HS-5 (cell line): ENCODE data around the gene MEIKIN.

Experiments
- DNase-seq: peaks from one replicate; pipeline ENCODE4 v3.0.0-alpha.2; 2012; ENCODE audit warnings: low read depth

Gene MEIKIN

DNA sequence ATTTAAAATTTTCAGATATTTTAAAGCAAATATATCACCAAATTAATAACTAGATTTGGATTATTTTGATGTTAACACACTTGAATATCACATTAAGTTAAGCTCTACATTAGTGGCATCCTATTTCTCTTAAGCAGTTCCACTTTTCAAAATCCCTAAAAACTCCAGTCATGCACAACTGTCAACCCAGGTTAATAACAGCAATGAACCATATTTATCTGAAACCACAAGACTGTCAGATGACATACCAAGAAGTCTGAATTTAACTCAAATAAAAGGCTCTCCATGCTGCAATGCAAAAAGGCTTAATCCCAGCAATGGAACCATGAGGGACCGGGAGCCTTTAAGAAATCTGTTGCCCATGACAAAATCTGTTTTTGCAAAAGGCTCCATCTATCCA is 176.1 kb downstream of the MEIKIN start:
- no peak for DNase-seq

DNA sequence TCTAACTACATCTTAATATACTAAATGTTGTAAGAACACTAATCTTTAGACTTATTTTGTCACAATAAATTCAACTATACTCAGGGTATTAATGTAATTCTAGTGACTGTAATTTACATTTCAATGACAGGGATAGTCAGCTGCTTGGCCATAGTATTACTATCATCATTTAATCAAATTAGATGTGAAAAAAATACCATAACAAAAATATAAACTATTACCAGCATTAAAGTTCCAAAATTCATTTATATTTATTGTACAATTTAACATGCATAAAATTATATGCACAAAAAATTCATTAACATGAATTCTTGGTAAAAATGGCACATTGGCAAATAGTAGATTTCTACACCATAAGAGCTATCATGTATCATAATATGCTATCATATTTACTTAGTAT is 177.6 kb downstream of the MEIKIN start:
- no peak for DNase-seq

DNA sequence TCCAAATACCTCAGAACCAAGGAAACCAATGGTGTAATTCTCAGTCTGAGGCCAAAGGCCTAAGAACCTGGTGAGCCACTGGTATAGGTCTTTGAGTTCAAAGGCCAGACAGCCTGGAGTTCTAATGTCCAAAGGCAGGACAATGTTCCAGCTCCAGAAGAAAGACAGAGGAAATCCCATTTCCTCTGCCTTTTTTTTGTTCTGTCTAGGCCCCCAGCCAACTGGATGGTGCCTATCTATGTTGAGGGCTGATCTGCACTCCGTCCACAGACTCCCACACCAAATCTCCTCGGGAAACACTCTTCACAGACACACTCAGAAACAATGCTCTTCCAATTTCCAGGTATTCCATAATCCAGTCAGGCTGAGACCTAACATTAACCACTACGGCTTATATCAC is 178.8 kb downstream of the MEIKIN start:
- DNase-seq, result no peak

DNA sequence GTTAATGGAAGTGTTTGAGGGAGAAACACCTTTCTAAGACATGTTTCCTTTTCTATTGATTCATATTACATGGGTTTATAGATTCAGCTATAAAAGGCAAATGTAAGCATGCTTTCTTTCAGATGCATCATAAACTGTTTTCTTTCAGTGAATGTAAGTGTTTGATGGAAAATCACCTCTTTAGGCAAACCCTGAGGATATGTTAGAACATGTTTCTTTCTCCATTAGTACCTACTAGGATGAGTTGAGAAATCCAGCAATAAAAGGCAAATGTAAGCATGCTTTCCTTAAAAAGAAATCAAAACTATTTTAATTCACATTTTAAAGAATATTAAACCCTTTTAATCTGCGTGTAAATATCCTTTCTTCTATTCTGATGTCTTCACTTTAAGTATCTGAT is 180.2 kb downstream of the MEIKIN start:
- DNase-seq, result no peak

DNA sequence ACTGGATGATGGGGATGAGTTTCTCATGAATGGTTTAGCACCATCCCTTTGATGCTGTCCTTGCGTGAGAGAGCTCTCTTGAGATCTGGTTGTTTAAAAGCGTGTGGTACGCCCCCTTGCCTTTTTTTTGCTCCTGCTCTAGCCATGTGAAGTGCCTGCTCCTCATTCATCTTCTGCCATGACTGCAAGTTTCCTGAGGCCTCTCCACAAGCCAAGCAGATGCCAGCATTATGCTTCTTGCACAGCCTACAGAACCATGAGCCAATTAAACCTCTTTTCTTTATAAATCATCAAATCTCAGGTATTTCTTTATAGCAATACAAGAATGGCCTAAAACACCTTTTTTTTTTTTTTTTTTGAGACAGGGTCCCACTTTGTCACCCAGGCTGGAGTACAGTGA is 181.5 kb downstream of the MEIKIN start:
- no peak for DNase-seq

DNA sequence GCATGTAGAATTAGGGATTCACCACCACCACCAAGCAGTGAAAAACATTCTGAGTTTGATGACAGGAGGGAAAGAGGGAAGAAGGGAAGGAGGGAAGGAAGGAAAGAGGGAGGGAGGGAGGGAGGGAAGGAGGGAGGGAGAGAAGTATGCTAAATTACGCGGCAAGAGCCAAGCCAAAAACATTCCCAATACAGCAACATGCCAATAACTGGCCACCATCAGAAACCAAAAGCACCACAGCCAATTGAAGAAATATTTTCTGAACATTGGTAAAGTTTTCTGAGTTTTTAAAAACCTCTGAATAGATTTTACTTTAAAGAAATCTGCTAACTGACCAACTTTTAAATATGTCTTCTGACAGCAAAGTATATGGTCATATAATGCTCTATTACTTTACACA is 184.7 kb downstream of the MEIKIN start:
- DNase-seq, result no peak

DNA sequence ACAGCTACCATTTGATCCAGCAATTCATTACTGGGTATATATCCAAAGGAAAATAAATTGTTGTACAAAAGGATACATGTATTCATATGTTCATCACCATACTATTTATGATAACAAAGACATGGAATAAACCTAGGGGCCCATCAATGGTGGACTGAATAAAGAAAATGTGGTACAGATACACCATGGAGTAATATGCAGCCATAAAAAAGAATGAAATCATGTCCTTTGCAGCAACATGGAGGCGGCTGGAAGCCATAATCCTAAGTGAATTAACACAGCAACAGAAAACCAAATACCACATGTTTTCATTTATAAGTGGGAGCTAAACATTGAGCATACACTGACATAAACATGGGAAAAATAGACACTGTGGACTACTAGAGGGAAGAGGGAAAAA is 185.8 kb downstream of the MEIKIN start:
- DNase-seq, result no peak

DNA sequence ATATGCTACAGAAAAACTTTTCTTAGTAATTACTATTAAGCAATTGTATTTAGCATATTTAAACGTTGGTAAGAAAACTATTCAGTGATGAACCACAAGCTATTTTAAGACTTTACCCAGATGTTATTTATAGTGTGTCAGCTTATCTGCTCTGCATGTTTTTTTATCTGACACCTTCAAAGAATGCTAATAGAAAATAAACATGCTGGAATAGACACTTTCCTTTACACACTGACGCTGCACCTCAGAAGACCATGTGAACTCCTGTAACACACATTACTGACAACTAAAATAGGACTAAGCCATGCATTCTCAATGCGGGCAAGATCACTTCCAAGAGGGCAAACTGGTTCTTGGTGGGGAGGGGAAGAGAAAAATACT is 187.0 kb downstream of the MEIKIN start:
- DNase-seq, result no peak

DNA sequence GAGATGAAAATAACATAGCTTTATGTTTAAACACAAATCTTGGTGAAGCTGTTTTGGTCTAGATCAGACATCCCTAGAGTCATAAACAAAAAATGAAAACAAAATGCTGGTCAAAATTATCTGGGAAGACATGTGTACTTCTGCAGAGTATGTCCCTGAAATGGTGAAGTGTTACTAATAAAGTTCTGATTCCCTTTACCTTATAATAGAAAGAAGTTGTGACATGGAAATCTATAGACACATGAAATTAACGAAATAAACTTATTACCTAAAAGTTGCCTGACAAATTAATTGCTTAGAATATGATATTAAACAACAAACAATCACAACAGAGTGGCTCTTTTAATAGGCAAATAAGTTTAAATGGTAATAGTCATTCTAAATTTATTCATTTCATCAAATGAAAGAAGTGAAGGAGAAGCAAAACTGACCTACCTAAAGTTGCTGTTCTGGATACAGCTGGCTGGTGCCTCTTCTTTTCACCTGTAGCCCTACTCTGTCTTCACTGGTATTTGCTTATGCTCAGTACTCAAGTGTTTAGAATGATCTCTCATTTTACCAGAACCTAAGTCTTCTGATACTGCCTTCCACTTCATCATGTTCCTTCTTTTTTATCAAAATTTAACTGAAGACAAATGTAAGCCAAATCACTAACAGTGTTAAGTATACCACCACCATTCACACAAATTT is 187.5 kb downstream of the MEIKIN start:
- no peak for DNase-seq
